Mononuclear cell (primary cell): ENCODE data around the gene INPP5A. TPM values are rescaled to one million over a fixed set of nuclear protein-coding genes. Genes with fewer than 3 reads are reported as not detected.

Source experiments
- H3K27me3 ChIP-seq: 2 replicates; pipeline ENCODE4 v1.6.0; 2011; ENCODE audit warnings: low read length, control low read depth; ENCODE audit not compliant: insufficient read depth
- H3K4me1 ChIP-seq: 2 replicates; pipeline ENCODE4 v1.5.1; 2011; ENCODE audit warnings: mild to moderate bottlenecking, low read length, control low read depth; ENCODE audit not compliant: insufficient read depth
- H3K4me3 ChIP-seq: 2 replicates; pipeline ENCODE4 v1.5.1; 2011; ENCODE audit warnings: mild to moderate bottlenecking, low read length, moderate library complexity
- H3K9me3 ChIP-seq: 2 replicates; pipeline ENCODE4 v1.5.1; 2011; ENCODE audit warnings: low read depth, mild to moderate bottlenecking, control low read depth, low read length
- total RNA-seq: library from RNA; depleted of rRNA; stranded (reverse); fragments of >200 nt; gene quantifications from one replicate; pipeline ENCODE4 v1.2.3, GENCODE V29; 2012

The INPP5A gene
- total RNA-seq, 1 donor: 18.6 TPM

DNA sequence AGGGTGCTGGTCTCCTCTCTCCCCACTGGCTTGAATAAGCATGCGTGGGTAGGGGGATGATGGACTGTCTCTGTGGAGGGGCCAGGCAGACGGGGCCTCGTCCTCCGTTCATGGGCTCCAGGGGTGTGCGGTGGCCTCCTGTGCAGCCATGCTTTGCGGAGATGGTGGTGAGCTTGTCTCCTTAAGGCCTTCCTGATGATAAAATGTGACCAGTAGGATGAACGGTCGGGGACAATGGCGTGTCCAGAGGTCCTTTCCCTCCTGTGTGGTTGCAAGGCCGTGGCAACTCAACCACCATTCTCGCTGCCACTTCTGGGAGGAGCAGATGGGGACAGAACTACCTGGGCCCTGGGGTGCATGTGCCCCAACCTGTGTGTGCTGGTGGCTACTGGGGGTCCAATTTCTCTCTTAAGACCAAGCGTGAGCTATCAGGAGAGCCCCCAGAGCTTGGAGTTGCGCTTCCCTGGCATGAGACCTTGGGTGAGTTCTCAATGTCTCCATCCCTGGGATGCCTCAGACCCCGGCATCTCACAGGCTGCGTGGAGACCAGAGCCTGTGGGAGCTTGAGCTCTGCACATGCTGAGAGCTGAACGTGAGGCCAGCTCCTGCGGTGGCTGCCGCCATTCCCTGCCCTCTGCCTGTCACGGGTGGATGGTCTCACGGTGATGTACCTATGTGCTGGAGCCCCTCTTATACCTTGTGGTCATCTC lies 112.2 kb downstream of the INPP5A start:
- H3K4me1 ChIP-seq: no peaks in the 10 kb centered on the region
- H3K4me3 ChIP-seq: no peak overlapping the region
- no peaks in the 10 kb centered on the region for H3K27me3 ChIP-seq
- no peaks in the 10 kb centered on the region for H3K9me3 ChIP-seq

DNA sequence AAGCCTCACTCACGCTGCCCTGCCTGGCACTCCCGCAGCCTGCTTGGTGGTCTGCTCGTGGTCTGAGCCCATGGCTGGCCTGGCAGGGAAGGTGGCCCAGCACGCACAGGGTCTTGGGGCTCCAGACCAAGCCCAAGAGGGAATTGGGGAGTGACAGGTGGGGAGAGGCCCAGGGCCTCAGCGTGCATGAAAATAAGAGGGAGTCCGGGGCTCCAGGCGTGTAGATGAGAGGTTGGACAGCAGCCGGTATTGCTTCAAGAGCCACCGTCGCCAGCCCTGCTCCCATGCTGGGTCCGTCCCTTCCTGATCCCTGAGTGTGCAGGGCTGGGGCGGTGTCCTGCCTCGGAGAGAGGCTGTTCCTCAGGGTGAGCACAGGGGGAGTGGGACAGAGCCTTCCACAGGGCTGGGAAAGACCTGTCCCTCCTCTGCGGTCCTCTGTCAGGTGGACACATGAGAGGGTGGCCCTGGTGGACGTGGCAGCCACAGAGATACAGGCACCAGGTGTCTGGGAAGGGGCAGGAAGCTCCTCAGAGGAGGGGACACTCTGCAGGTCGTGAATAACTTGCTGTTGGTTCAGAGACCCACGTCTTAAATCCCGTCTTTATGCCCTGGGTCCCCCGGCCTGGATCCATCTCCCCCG lies 113.1 kb downstream of the INPP5A start:
- Histone ChIP-seq H3K9me3 (no peaks in the 10 kb centered on the region), H3K4me1 (no peaks in the 10 kb centered on the region), H3K27me3 (no peaks in the 10 kb centered on the region), H3K4me3 (no peak overlapping the region)

- H3K9me3 ChIP-seq: no peaks in the 10 kb centered on the region
- H3K4me1 ChIP-seq: no peaks in the 10 kb centered on the region
- H3K27me3 ChIP-seq: no peaks in the 10 kb centered on the region
- no peak overlapping the region for H3K4me3 ChIP-seq
These were observed 114.0 kb downstream of the INPP5A start for GRCh38 chr10:132651511-132652029.

- no peaks in the 10 kb centered on the region for H3K27me3 ChIP-seq
- H3K4me1 ChIP-seq: no peaks in the 10 kb centered on the region
- no peaks in the 10 kb centered on the region for H3K9me3 ChIP-seq
- H3K4me3 ChIP-seq: no peak overlapping the region
These were observed 114.9 kb downstream of the INPP5A start for GRCh38 chr10:132652446-132652845.

- Histone ChIP-seq H3K4me1 (no peaks in the 10 kb centered on the region), H3K9me3 (no peaks in the 10 kb centered on the region), H3K4me3 (no peak overlapping the region), H3K27me3 (no peaks in the 10 kb centered on the region)
These were observed 115.5 kb downstream of the INPP5A start for GRCh38 chr10:132652936-132653590.

DNA sequence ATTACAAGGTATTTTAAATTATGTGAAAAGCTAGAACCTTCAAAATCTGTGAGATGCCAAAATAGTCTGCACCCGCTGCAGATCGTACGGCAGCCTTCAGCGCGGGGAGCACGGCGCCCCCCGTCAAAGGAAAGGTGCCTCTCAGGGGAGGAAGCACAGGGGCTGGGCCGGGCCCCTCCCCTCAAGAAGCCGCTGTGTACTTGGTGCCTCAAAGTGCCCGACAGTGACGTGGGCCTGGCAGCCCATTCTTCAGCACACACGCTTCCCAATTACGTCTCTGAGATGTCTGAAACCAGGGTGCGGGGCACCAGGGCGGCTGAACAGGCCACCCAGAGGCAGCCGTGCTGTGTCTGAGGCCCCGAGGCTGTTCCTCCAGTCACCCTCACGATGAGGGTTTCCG lies 116.1 kb downstream of the INPP5A start:
- Histone ChIP-seq H3K4me1 (no peaks in the 10 kb centered on the region), H3K27me3 (no peaks in the 10 kb centered on the region), H3K4me3 (no peak overlapping the region), H3K9me3 (no peaks in the 10 kb centered on the region)

DNA sequence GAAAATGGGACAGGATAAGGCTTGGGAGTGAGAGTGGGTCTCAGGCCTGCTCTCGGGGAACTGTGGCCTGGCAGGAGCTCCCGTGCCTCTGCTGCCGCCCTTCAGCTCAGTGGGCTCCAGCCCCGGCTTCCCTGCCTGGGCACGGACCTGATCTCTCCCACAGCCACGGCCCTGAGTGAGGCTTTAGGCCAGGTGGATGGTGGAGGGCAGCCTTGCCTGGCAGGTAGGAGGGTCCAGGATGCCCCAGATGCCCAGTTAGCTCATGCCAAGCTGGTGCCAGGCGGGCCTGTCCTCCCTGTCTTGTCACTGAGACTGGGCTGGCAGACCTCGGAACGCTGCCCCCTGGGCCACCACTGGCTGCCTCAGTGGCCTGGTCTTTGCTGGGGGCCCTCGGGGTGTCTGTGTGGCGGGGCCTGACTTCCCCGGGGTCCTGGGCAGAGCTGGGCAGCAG lies 116.6 kb downstream of the INPP5A start:
- no peaks in the 10 kb centered on the region for H3K27me3 ChIP-seq
- H3K4me1 ChIP-seq: no peaks in the 10 kb centered on the region
- H3K4me3 ChIP-seq: no peak overlapping the region
- H3K9me3 ChIP-seq: no peaks in the 10 kb centered on the region

DNA sequence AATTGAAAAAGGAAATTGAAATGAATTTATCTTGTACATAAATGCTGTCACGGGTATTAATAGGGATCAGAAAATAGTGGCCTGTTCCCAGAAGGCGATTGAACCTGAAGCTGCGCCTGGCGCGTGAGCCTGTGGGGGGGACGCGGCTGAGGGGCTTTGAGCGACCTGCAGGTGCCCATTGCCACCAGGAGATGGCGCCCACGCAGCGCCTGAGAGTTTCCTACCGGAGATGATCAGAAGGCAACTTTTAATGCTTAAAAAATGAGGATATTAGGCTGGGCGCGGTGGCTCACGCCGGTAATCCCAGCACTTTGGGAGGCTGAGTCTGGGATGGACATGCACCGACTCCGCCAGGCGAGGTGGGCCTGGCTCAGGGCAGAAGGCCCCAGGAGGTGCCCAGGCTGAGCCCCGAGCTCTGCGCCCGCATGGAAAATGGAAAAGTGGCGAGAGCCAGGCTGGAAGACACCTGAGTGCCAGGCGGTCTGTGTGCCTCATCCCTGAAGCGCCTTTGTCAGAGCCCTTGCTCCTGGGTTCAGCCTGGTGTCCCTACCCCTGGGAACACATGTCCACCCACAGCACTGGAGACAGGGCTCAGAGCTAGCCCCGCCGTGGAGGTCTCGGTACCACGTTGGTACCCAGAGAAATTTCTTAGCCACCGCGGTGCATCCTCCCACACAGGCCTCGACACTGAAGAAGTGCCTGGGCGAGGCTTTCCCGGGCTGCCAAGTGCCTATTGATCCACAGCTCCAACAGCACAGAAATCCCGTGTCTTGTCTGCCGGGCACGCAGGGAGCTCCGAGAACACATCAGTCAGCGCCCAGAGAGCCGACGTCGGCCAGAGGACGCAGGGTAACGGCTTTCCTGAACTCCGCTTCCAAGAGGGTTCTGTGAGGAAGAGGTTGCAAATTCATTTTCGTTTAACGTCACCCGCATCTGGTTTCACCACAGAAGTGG lies 117.4 kb downstream of the INPP5A start:
- Histone ChIP-seq H3K9me3 (no peaks in the 10 kb centered on the region), H3K4me3 (no peak overlapping the region), H3K27me3 (no peaks in the 10 kb centered on the region), H3K4me1 (no peaks in the 10 kb centered on the region)

GRCh38 chr10:132655735-132656134 lies 118.1 kb downstream of the INPP5A start:
- no peaks in the 10 kb centered on the region for H3K27me3 ChIP-seq
- H3K9me3 ChIP-seq: no peaks in the 10 kb centered on the region
- H3K4me1 ChIP-seq: no peaks in the 10 kb centered on the region
- H3K4me3 ChIP-seq: no peak overlapping the region

GRCh38 chr10:132656283-132657126 lies 118.9 kb downstream of the INPP5A start:
- Histone ChIP-seq H3K9me3 (no peaks in the 10 kb centered on the region), H3K27me3 (no peaks in the 10 kb centered on the region), H3K4me1 (no peaks in the 10 kb centered on the region), H3K4me3 (no peak overlapping the region)

- no peaks in the 10 kb centered on the region for H3K27me3 ChIP-seq
- H3K9me3 ChIP-seq: no peaks in the 10 kb centered on the region
- no peak overlapping the region for H3K4me3 ChIP-seq
- no peaks in the 10 kb centered on the region for H3K4me1 ChIP-seq
These were observed 119.6 kb downstream of the INPP5A start for GRCh38 chr10:132657127-132657706.

GRCh38 chr10:132657748-132658147 lies 120.2 kb downstream of the INPP5A start:
- Histone ChIP-seq H3K4me3 (no peak overlapping the region), H3K9me3 (no peaks in the 10 kb centered on the region)

DNA sequence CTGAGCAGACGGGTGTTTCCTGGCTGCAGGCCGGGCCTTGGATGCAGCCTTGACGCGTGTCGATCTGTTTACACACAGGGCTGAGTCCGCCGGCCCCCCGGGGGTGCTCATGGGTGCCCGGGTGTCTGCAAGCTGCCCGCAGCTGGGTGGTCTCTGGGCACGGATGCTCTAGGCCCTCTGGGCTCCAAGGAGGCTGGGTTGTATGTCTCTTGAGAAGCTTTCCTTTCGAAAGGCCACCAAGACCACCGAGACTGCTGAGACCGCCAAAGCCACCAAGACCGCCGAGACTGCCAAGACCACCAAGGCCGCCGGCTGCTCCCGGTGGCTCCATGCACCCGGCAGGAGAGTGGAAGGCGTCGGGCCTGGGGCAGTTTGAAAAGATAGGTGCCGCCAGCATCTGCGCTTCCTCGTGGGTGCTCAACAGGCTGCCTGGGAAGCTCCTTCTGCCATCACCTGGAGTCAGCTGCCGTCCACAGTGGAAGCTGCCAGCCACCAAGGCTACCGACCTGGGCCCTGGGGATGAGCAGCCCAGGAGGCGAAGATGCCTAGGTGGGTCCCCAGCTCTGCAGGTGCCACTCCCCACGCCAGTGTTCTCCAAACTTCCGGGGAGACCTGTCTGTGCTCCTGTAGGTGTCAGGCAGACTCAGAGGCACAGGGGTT lies 121.1 kb downstream of the INPP5A start:
- H3K4me3 ChIP-seq: no peak overlapping the region
- no peaks in the 10 kb centered on the region for H3K9me3 ChIP-seq
- H3K4me1 ChIP-seq: no peaks in the 10 kb centered on the region
- no peaks in the 10 kb centered on the region for H3K27me3 ChIP-seq

More at GRCh38 chr10:132657748-132658147, 120.2 kb downstream of the INPP5A start:
- no peaks in the 10 kb centered on the region for H3K27me3 ChIP-seq
- H3K4me1 ChIP-seq: no peaks in the 10 kb centered on the region
